Right ventricle myocardium superior (tissue), 1 donor: ENCODE results near the gene TCEAL1. TPM values are rescaled to one million over a fixed set of nuclear protein-coding genes. Genes with fewer than 3 reads are reported as not detected.

Experiments
- ATAC-seq: fragments of 200-7000 bp; cut with Tn5 transposase; one replicate; pipeline ENCODE4 v1.9.1; 2020; ENCODE audit warnings: mild to moderate bottlenecking; ENCODE audit not compliant: poor library complexity
- DNase-seq: peaks from one replicate; pipeline ENCODE4 v3.0.0-alpha.2; 2020
- intact Hi-C: fragments of 100-400 bp; cut with DNase I; formaldehyde crosslinking; loops from one replicate; pipeline ENCODE4 v1.11.2; 2022
- total RNA-seq: library from RNA; stranded (reverse); fragmentation: NEBNext Ultra II Directional; extraction: Animal tissue kit (Norgen Biotek cat#: 25700); gene quantifications from one replicate; pipeline ENCODE4 v1.2.1, GENCODE V29; 2021
- donor health status: DM: no; HTN: yes; CAD: no; lungs with severe emphysema.

The TCEAL1 gene
- total RNA-seq, 1 donor from 2014 or later: 19.2 TPM

GRCh38 chrX:103666202-103667107, 37.7 kb downstream of the TCEAL1 start:
- intact Hi-C loops: no loop called here
- DNase-seq (no peak), ATAC-seq (no peak)

GRCh38 chrX:103669745-103670144, 41.0 kb downstream of the TCEAL1 start:
- no peak for DNase-seq
- ATAC-seq: no peak
- intact Hi-C loops: no loop called here

DNA sequence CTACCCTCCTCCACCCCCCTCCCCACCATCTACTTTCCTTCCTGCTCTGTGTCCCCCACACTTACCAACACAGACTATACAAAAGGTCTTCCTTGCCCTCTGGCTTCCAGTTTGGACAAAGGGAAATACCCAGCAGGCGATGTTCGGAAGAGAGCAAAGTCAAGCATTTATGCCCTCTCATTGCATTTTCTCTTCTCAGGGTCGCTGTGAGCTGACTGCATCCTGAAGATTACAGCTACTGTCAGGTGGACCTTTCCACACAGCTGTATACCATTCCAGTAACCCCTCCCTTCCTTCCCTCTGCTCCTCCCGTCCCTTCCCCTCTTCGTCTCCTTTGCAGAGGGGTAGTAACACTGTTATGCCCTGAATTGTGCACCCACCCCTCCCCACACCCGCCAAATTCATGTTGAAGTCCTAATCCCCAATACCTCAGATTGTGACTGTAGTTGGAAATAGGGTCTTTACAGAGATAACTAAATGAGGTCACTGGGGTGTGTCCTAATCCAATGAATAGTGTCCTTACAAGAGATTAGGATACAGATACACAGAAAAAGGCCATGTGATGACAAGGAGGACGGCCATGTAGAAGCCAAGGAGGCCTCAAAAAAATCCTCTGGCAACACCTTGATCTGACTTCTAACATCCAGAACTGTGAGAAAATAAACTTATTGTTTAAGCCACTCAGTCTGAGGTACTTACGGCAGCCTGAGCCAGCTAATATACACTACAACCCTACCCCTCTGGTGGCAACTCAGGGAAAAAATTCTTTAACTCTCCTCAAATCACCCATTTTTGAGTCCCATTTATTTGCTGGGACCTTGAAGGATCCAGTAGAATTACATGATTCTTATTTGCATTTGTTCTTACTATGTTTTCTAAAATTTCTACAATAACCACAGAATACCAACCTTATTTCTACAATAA, 46.0 kb downstream of the TCEAL1 start:
- intact Hi-C loops: no loop called here
- DNase-seq (no peak), ATAC-seq (no peak)

DNA sequence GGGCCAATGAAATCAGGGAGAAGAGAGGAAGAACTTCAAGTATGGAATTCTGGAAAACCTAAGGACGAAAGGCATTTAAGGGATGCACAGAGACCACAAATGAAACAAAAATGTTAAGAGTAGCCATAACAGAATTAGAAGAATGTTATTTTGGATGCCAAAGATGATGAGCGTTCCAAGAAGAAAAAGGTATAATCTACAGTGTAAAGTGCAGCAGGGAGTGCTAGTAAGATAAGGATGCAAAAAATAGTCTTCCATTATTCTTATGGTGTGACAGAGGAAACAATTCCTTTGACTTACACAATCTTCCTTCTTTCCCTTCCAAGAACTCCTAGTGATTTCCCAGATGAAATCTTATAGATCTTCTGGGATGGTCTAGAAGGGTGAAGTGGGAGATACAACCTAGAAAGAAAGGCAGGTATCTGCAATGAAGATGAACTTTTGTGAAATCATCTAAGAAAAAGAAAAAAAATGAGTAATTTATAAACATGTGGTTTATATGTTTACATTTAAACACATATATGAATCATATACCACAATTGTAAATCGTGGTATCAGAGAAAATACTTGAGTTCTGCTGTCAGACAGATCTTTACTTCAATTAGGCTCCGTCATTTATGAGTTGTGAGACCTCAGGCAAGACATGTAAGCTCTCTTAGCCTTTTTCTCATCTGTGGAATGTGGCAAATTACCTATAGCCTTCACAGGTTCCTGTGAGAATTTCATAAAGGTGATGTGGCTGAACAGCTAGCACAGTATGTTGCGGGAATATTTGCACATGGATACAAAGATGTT, 49.6 kb downstream of the TCEAL1 start:
- DNase-seq: no peak
- no peak for ATAC-seq
- intact Hi-C loops: no loop called here

Other genes starting within 250 kb of the TCEAL1 start
- gene RAB40A, start 109.5 kb upstream of the TCEAL1 start, total RNA-seq: not detected
- 57.3 TPM for gene TCEAL4, start 43.5 kb upstream of the TCEAL1 start, total RNA-seq
- gene TCEAL3, start 21.0 kb upstream of the TCEAL1 start, total RNA-seq: 14.8 TPM
- 160 TPM for gene MORF4L2, start 57.7 kb downstream of the TCEAL1 start, total RNA-seq
- gene TMEM31, start 81.9 kb downstream of the TCEAL1 start, total RNA-seq: not detected
- 10.0 TPM for gene PLP1, start 147.9 kb downstream of the TCEAL1 start, total RNA-seq
- 28.0 TPM for gene RAB9B, start 203.3 kb downstream of the TCEAL1 start, total RNA-seq